Caco-2 (cell line): ENCODE data around the gene MCOLN3. TPM values are rescaled to one million over a fixed set of nuclear protein-coding genes. Genes with fewer than 3 reads are reported as not detected.

ENCODE experiments used
- BruUV-seq: library from RNA; stranded (reverse); fragments of 400-500 nt; replicated peaks from 2 replicates; lab custom pipeline; 2021; lab: Mats Ljungman, UMichigan
- CTCF ChIA-PET: fragments of 300-600 bp; sonication (Branson Sonifier 250); formaldehyde crosslinking; loops from one replicate; lab custom pipeline; 2022; ENCODE audit warnings: antibody characterized with exemption; lab: Charles Lee
- POLR2A ChIA-PET: fragments of 300-600 bp; sonication (Branson Sonifier 250); formaldehyde crosslinking; loops from one replicate; lab custom pipeline; 2022; ENCODE audit warnings: antibody characterized with exemption; lab: Charles Lee
- DNase-seq, 2 experiments: peaks; one replicate each; pipeline versions ENCODE4 v3.0.0 to v3.0.0-alpha.2; 2020 to 2022
- H3K27me3 ChIP-seq: replicated peaks from 2 replicates; pipeline ENCODE4 v1.6.0; 2011; ENCODE audit warnings: low read length; ENCODE audit not compliant: control insufficient read depth, insufficient read depth
- H3K36me3 ChIP-seq: 2 replicates; pipeline ENCODE4 v1.5.1; 2011; ENCODE audit warnings: low read length; ENCODE audit not compliant: control insufficient read depth, insufficient read depth
- H3K4me1 ChIP-seq: fragments of 250-450 bp; sonication (Bioruptor Pico); 2 replicates; pipeline ENCODE4 v1.5.1; 2020; ENCODE audit warnings: mild to moderate bottlenecking
- H3K4me3 ChIP-seq: 2 replicates; pipeline ENCODE4 v1.5.1; 2011; ENCODE audit warnings: low read depth, mild to moderate bottlenecking, control low read depth, low read length
- H3K9me3 ChIP-seq: fragments of 250-450 bp; sonication (Bioruptor Pico); 2 replicates; pipeline ENCODE4 v1.5.1; 2020; ENCODE audit warnings: mild to moderate bottlenecking, moderate library complexity
- H3K27ac Mint-ChIP-seq: one replicate; pipeline ENCODE4 v1.8.0; 2022; ENCODE audit warnings: mixed read lengths; ENCODE audit not compliant: unreplicated experiment
- H3K27me3 Mint-ChIP-seq: one replicate; pipeline ENCODE4 v1.8.0; 2022; ENCODE audit warnings: mixed read lengths; ENCODE audit not compliant: insufficient read depth, unreplicated experiment
- H3K36me3 Mint-ChIP-seq: one replicate; pipeline ENCODE4 v1.8.0; 2022; ENCODE audit warnings: mild to moderate bottlenecking, mixed read lengths; ENCODE audit not compliant: insufficient read depth, unreplicated experiment
- H3K4me1 Mint-ChIP-seq: one replicate; pipeline ENCODE4 v1.8.0; 2022; ENCODE audit warnings: low read depth, mixed read lengths; ENCODE audit not compliant: unreplicated experiment
- H3K4me3 Mint-ChIP-seq: one replicate; pipeline ENCODE4 v1.8.0; 2022; ENCODE audit warnings: mild to moderate bottlenecking, moderate library complexity, mixed read lengths; ENCODE audit not compliant: unreplicated experiment
- H3K9me3 Mint-ChIP-seq: one replicate; pipeline ENCODE4 v1.8.0; 2022; ENCODE audit warnings: mixed read lengths; ENCODE audit not compliant: unreplicated experiment
- CTCF ChIP-seq, 2 experiments: fragments of 200-600 bp in 1 of 2; IDR thresholded peaks; 1 replicate in 1 of 2; 2 replicates in 1 of 2; pipeline versions ENCODE4 v1.5.1 to v1.8.0; 2011 to 2022; ENCODE audit warnings: antibody characterized with exemption in 1 of 2, control low read depth in 1 of 2, inconsistent platforms in 1 of 2, low read depth in 1 of 2, low read length in 1 of 2, mild to moderate bottlenecking in 1 of 2, moderate library complexity in 1 of 2; ENCODE audit not compliant: insufficient read depth in 1 of 2, severe bottlenecking in 1 of 2, unreplicated experiment in 1 of 2
- intact Hi-C: fragments of 100-400 bp; cut with micrococcal nuclease; formaldehyde crosslinking; loops from one replicate; pipeline ENCODE4 v1.10.0; 2022; ENCODE audit not compliant: unreplicated experiment
- total RNA-seq: library from RNA; stranded (reverse); gene quantifications from 2 replicates; pipeline ENCODE4 v1.2.3, GENCODE V29; 2022

The MCOLN3 gene
- total RNA-seq, 1 experiment from 2014 or later, result 2.5 TPM

DNA sequence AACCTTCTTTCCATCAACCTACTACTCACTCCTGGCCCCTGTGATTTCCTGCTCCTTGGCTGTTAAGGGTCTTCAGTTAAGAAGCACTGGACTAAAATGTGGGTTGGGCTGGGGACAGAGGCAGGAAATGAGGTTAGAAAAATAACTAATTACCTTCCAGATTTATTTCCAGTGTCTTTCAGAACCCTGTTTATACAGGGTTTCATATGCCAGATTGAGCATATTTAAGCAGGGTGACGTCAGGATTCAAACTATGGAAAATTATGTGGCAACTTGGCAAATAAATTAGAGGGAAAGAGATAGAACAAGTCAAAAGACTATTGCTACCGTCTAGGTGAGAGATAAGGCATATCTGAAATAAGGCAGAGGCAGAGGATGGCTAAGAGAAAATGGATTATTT is 11.7 kb upstream of the MCOLN3 start:
- Histone ChIP-seq H3K4me3 (no peak overlapping the region), H3K36me3 (no peaks in the 10 kb centered on the region), H3K9me3 (no peaks in the 10 kb centered on the region), H3K27me3 (no peaks in the 10 kb centered on the region), H3K4me1 (no peaks in the 10 kb centered on the region)
- no peak for DNase-seq
- intact Hi-C loops, result no loop called here
- H3K27me3 Mint-ChIP-seq, result peaks cover 12% of the 10 kb centered on the region
- no peak overlapping the region for H3K27ac Mint-ChIP-seq
- no peaks in the 10 kb centered on the region for H3K36me3 Mint-ChIP-seq
- H3K4me1 Mint-ChIP-seq, result peaks cover 6% of the 10 kb centered on the region
- no peaks in the 10 kb centered on the region for H3K9me3 Mint-ChIP-seq
- no TSS peak for BruUV-seq
- ChIA-PET POLR2A (no interaction called here), CTCF (no interaction called here)
- no peak overlapping the region for H3K4me3 Mint-ChIP-seq
- no peak for TF ChIP-seq CTCF (IDR thresholded peaks at IDR 0.05; ENCODE audit: insufficient read depth in 1 of 2, low read depth in 1 of 2, low read length in 1 of 2, severe bottlenecking in 1 of 2, unreplicated experiment in 1 of 2)

DNA sequence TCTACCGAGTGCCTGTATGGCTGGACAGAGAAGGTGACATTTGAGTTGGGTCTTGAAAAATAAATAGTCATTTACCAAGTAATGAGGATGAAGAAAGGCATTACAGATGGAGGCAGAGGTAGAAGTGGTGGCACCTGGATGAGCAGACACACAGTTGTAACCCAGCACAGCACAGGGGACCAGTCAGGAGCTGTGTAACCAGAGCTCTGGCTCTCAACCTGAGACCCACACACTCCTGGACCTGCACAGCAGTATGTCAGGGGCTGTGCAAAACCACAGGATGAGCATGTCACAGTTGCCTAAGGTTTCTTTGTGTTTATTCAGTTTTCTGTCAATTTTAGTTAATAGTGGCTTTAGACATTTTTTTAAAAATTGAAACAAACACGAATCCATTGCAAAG is 11.3 kb upstream of the MCOLN3 start:
- no peak for DNase-seq
- H3K36me3 ChIP-seq, result no peaks in the 10 kb centered on the region
- POLR2A ChIA-PET, result no interaction called here
- BruUV-seq, result no TSS peak
- H3K4me3 ChIP-seq, result no peak overlapping the region
- CTCF ChIA-PET, result no interaction called here
- Mint-ChIP-seq H3K4me1 (peaks cover 6% of the 10 kb centered on the region), H3K4me3 (no peak overlapping the region), H3K9me3 (no peaks in the 10 kb centered on the region), H3K36me3 (no peaks in the 10 kb centered on the region), H3K27ac (no peak overlapping the region), H3K27me3 (peaks cover 12% of the 10 kb centered on the region)
- H3K27me3 ChIP-seq, result no peaks in the 10 kb centered on the region
- no peaks in the 10 kb centered on the region for H3K9me3 ChIP-seq
- H3K4me1 ChIP-seq, result no peaks in the 10 kb centered on the region
- no peak for TF ChIP-seq CTCF (IDR thresholded peaks at IDR 0.05; ENCODE audit: insufficient read depth in 1 of 2, low read depth in 1 of 2, low read length in 1 of 2, severe bottlenecking in 1 of 2, unreplicated experiment in 1 of 2)
- intact Hi-C loops, result no loop called here

DNA sequence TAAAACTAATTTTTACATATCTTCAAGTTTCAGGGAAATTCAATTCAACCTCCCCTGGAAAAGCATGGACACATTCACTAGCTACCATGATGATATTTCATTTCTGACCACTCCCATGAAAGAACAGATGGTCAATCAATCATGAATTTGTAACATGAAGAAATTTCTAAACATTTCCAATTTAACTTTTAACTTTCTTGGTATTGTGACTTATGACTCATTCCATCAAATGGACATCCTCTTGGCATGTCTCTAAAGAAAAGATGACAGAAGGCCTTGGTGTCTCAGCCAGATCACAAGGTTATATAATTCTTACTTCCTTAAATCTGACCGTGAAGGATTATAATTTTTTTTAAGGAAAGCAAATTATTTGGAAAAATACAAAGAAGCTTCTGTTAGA is 10.5 kb upstream of the MCOLN3 start:
- H3K4me3 Mint-ChIP-seq, result no peak overlapping the region
- H3K36me3 Mint-ChIP-seq, result no peaks in the 10 kb centered on the region
- no peak overlapping the region for H3K27ac Mint-ChIP-seq
- no peaks in the 10 kb centered on the region for H3K4me1 ChIP-seq
- H3K36me3 ChIP-seq, result no peaks in the 10 kb centered on the region
- no TSS peak for BruUV-seq
- no peaks in the 10 kb centered on the region for H3K9me3 Mint-ChIP-seq
- H3K4me1 Mint-ChIP-seq, result peaks cover 6% of the 10 kb centered on the region
- no peak for TF ChIP-seq CTCF (IDR thresholded peaks at IDR 0.05; ENCODE audit: insufficient read depth in 1 of 2, low read depth in 1 of 2, low read length in 1 of 2, severe bottlenecking in 1 of 2, unreplicated experiment in 1 of 2)
- ChIA-PET CTCF (no interaction called here), POLR2A (no interaction called here)
- DNase-seq, result no peak
- H3K27me3 ChIP-seq, result no peaks in the 10 kb centered on the region
- no peak overlapping the region for H3K4me3 ChIP-seq
- no peaks in the 10 kb centered on the region for H3K9me3 ChIP-seq
- peaks cover 12% of the 10 kb centered on the region for H3K27me3 Mint-ChIP-seq
- intact Hi-C loops, result no loop called here
